ENCODE data around the gene ZNF268.
"Not testable (repeated sequence)": the region's sequence is repeated elsewhere in the genome, so short reads cannot be mapped to it uniquely, and the experiment has no call there.

The ZNF268 gene

DNA sequence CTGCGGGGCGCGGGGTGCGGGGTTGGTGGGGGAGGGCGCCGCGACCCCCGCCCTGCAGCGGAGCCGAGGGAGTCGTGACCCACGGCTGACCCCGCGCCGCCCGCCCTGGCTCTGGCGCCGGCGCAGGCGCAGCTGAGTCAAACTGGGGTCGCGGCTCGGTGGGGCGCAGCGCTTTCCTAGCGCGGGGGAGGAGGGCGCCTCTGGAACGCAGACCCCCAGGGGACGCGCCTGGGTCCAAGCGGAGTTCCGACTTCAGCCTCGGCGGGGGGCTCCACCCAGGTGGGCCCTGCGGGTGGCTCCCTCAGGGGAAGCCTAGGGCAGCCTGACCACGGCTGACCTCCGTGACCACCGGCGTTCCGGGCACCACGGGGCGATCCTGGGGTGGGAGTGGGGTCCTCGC lies 54.8 kb downstream of the ZNF268 start:
- Histone ChIP-seq H4K8ac (ENCODE audit: low read depth, low read length) (no peak overlapping the region), H3K4me2 (ENCODE audit: low read length) (no peak overlapping the region), H3K9me3 (ENCODE audit: insufficient read depth, low read depth, low read length) (peaks cover 66% of the 10 kb centered on the region), H3K4me1 (ENCODE audit: control insufficient read depth in 1 of 2, insufficient read depth in 2 of 2, low read length in 2 of 2) (no peaks in the 10 kb centered on the region), H4K12ac (ENCODE audit: low read depth, low read length) (no peak overlapping the region), H3K27ac (ENCODE audit: low read depth, low read length) (no peak overlapping the region), H3K4ac (ENCODE audit: low read depth, low read length) (no peak overlapping the region), H3K79me2 (ENCODE audit: control insufficient read depth, insufficient read depth, low read length, poor library complexity) (no peaks in the 10 kb centered on the region), H2AFZ (ENCODE audit: insufficient read depth, low read length, poor library complexity) (no peak overlapping the region), H3K36me3 (ENCODE audit: control insufficient read depth in 1 of 2, insufficient read depth in 2 of 2, low read length in 2 of 2) (no peaks in the 10 kb centered on the region), H2BK12ac (ENCODE audit: low read length) (no peak overlapping the region), H3K23ac (ENCODE audit: low read length) (no peak overlapping the region), H2AK5ac (ENCODE audit: low read length) (no peak overlapping the region), H2BK5ac (ENCODE audit: low read depth, low read length, poor library complexity) (no peak overlapping the region), H3K27me3 (ENCODE audit: insufficient read depth, low read length) (no peaks in the 10 kb centered on the region), H3K18ac (ENCODE audit: low read length) (no peak overlapping the region), H2BK120ac (ENCODE audit: insufficient read depth, low read length, poor library complexity) (no peak overlapping the region), H4K91ac (ENCODE audit: low read depth, low read length) (no peak overlapping the region), H3K79me1 (ENCODE audit: low read length) (no peaks in the 10 kb centered on the region), H3K9ac (ENCODE audit: low read length) (no peak overlapping the region), H3K4me3 (ENCODE audit: low read depth, low read length) (no peak overlapping the region), H3K14ac (ENCODE audit: low read length) (no peak overlapping the region)
- WGBS (ENCODE audit: extremely low coverage, insufficient coverage, insufficient read length), result no CpG with 5 or more reads among the region's 44 CpGs
- no peak for DNase-seq

DNA sequence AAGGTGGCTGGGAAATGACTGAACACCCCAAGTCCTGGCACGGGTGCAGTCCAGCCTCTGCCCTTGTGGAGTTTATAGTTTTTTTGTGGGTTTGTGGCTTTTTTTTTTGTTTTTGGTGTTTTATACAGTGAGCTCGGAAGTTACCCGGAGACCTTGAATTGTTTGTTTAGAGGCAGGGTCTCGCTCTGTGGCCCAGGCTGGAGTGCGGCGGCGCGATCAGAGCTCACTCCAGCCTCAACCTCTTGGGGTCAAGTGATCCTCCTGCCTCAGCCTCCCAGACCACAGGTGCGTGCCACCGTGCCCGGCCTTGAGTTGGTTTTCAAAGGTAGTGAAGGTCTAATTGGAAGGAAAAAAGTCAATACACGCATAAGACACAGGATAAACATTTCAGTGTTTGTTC lies 55.3 kb downstream of the ZNF268 start:
- H3K18ac ChIP-seq (ENCODE audit: low read length), result no peak overlapping the region
- H3K23ac ChIP-seq (ENCODE audit: low read length), result no peak overlapping the region
- H2BK12ac ChIP-seq (ENCODE audit: low read length), result no peak overlapping the region
- no CpG with 5 or more reads among the region's 12 CpGs for WGBS (ENCODE audit: extremely low coverage, insufficient coverage, insufficient read length)
- H3K4me2 ChIP-seq (ENCODE audit: low read length), result no peak overlapping the region
- H3K36me3 ChIP-seq (ENCODE audit: control insufficient read depth in 1 of 2, insufficient read depth in 2 of 2, low read length in 2 of 2), result no peaks in the 10 kb centered on the region
- H2BK120ac ChIP-seq (ENCODE audit: insufficient read depth, low read length, poor library complexity), result no peak overlapping the region
- no peak overlapping the region for H3K14ac ChIP-seq (ENCODE audit: low read length)
- DNase-seq, result no peak
- H3K79me1 ChIP-seq (ENCODE audit: low read length), result no peaks in the 10 kb centered on the region
- H2BK5ac ChIP-seq (ENCODE audit: low read depth, low read length, poor library complexity), result no peak overlapping the region
- H2AFZ ChIP-seq (ENCODE audit: insufficient read depth, low read length, poor library complexity), result no peak overlapping the region
- H3K79me2 ChIP-seq (ENCODE audit: control insufficient read depth, insufficient read depth, low read length, poor library complexity), result no peaks in the 10 kb centered on the region
- no peak overlapping the region for H3K9ac ChIP-seq (ENCODE audit: low read length)
- H3K9me3 ChIP-seq (ENCODE audit: insufficient read depth, low read depth, low read length), result peaks cover 62% of the 10 kb centered on the region
- no peak overlapping the region for H4K91ac ChIP-seq (ENCODE audit: low read depth, low read length)
- H3K4ac ChIP-seq (ENCODE audit: low read depth, low read length), result no peak overlapping the region
- H3K4me3 ChIP-seq (ENCODE audit: low read depth, low read length), result no peak overlapping the region
- H4K12ac ChIP-seq (ENCODE audit: low read depth, low read length), result no peak overlapping the region
- no peaks in the 10 kb centered on the region for H3K4me1 ChIP-seq (ENCODE audit: control insufficient read depth in 1 of 2, insufficient read depth in 2 of 2, low read length in 2 of 2)
- no peaks in the 10 kb centered on the region for H3K27me3 ChIP-seq (ENCODE audit: insufficient read depth, low read length)
- H2AK5ac ChIP-seq (ENCODE audit: low read length), result no peak overlapping the region
- H3K27ac ChIP-seq (ENCODE audit: low read depth, low read length), result no peak overlapping the region
- no peak overlapping the region for H4K8ac ChIP-seq (ENCODE audit: low read depth, low read length)

DNA sequence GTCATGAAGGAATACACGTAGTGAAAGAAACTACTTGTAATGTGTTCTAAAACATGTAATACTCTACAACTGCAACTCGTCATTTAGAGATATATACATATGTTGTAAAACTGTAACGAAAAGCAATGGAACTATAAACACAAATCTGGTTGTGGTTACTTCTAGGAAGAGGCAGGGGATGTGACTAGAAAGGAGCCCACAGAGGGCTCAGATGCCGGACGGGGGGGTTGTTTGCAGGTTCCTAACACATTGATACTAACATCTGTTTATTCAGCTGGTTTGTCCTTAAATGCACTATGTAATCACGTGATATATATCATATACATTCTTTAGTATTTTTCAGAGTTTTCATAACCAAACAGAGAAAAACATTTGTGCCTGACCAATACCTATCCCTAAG lies 70.4 kb downstream of the ZNF268 start:
- H3K9ac ChIP-seq (ENCODE audit: low read length), result no peak overlapping the region
- no peaks in the 10 kb centered on the region for H3K79me2 ChIP-seq (ENCODE audit: control insufficient read depth, insufficient read depth, low read length, poor library complexity)
- no peak for DNase-seq
- H3K4me2 ChIP-seq (ENCODE audit: low read length), result no peak overlapping the region
- no peak overlapping the region for H3K18ac ChIP-seq (ENCODE audit: low read length)
- H3K4me3 ChIP-seq (ENCODE audit: low read depth, low read length), result no peak overlapping the region
- no peak overlapping the region for H2BK5ac ChIP-seq (ENCODE audit: low read depth, low read length, poor library complexity)
- H3K36me3 ChIP-seq (ENCODE audit: control insufficient read depth in 1 of 2, insufficient read depth in 2 of 2, low read length in 2 of 2), result no peaks in the 10 kb centered on the region
- no peaks in the 10 kb centered on the region for H3K79me1 ChIP-seq (ENCODE audit: low read length)
- H2BK12ac ChIP-seq (ENCODE audit: low read length), result no peak overlapping the region
- H2AFZ ChIP-seq (ENCODE audit: insufficient read depth, low read length, poor library complexity), result no peak overlapping the region
- no peak overlapping the region for H2BK120ac ChIP-seq (ENCODE audit: insufficient read depth, low read length, poor library complexity)
- H3K27ac ChIP-seq (ENCODE audit: low read depth, low read length), result no peak overlapping the region
- no peaks in the 10 kb centered on the region for H3K27me3 ChIP-seq (ENCODE audit: insufficient read depth, low read length)
- H4K8ac ChIP-seq (ENCODE audit: low read depth, low read length), result no peak overlapping the region
- H2AK5ac ChIP-seq (ENCODE audit: low read length), result no peak overlapping the region
- H3K23ac ChIP-seq (ENCODE audit: low read length), result no peak overlapping the region
- no CpG with 5 or more reads among the region's 6 CpGs for WGBS (ENCODE audit: extremely low coverage, insufficient coverage, insufficient read length)
- no peak overlapping the region for H3K14ac ChIP-seq (ENCODE audit: low read length)
- H4K12ac ChIP-seq (ENCODE audit: low read depth, low read length), result no peak overlapping the region
- H3K4me1 ChIP-seq (ENCODE audit: control insufficient read depth in 1 of 2, insufficient read depth in 2 of 2, low read length in 2 of 2), result no peaks in the 10 kb centered on the region
- H3K4ac ChIP-seq (ENCODE audit: low read depth, low read length), result no peak overlapping the region
- H4K91ac ChIP-seq (ENCODE audit: low read depth, low read length), result no peak overlapping the region
- peaks cover 5% of the 10 kb centered on the region for H3K9me3 ChIP-seq (ENCODE audit: insufficient read depth, low read depth, low read length)

DNA sequence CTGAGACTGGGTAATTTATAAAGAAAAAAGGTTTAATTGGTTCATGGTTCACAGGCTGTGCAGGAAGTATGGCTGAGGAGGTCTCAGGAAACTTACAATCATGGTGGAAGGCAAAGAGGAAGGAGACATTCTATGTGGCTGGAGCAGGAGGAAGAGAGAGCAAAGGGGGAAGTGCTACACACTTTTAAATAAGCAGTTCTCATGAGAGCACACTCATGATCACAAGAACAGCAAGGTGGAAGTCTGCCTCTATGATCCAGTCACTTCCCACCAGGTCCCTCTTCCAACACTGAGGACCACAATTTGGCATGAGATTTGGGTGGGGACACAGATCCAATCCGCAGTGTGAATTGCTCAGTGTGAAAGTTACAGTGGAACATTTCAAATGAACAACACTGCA lies 74.5 kb downstream of the ZNF268 start:
- not testable (repeated sequence) for H4K8ac ChIP-seq (ENCODE audit: low read depth, low read length); H3K27ac ChIP-seq (ENCODE audit: low read depth, low read length); H2BK120ac ChIP-seq (ENCODE audit: insufficient read depth, low read length, poor library complexity); H4K91ac ChIP-seq (ENCODE audit: low read depth, low read length); H3K4ac ChIP-seq (ENCODE audit: low read depth, low read length); H3K36me3 ChIP-seq (ENCODE audit: control insufficient read depth in 1 of 2, insufficient read depth in 2 of 2, low read length in 2 of 2); H3K27me3 ChIP-seq (ENCODE audit: insufficient read depth, low read length); DNase-seq; H3K79me1 ChIP-seq (ENCODE audit: low read length); H3K9ac ChIP-seq (ENCODE audit: low read length); H3K79me2 ChIP-seq (ENCODE audit: control insufficient read depth, insufficient read depth, low read length, poor library complexity); H3K4me2 ChIP-seq (ENCODE audit: low read length); H4K12ac ChIP-seq (ENCODE audit: low read depth, low read length); H2BK5ac ChIP-seq (ENCODE audit: low read depth, low read length, poor library complexity); H3K4me1 ChIP-seq (ENCODE audit: control insufficient read depth in 1 of 2, insufficient read depth in 2 of 2, low read length in 2 of 2); H3K18ac ChIP-seq (ENCODE audit: low read length); H3K9me3 ChIP-seq (ENCODE audit: insufficient read depth, low read depth, low read length); H3K14ac ChIP-seq (ENCODE audit: low read length); H3K23ac ChIP-seq (ENCODE audit: low read length); H2AFZ ChIP-seq (ENCODE audit: insufficient read depth, low read length, poor library complexity); H2BK12ac ChIP-seq (ENCODE audit: low read length); H2AK5ac ChIP-seq (ENCODE audit: low read length); H3K4me3 ChIP-seq (ENCODE audit: low read depth, low read length)
- no CpG with 5 or more reads among the region's 1 CpG for WGBS (ENCODE audit: extremely low coverage, insufficient coverage, insufficient read length)
